ENCODE measurements around the gene AATF. TPM values are rescaled to one million over a fixed set of nuclear protein-coding genes. Genes with fewer than 3 reads are reported as not detected.
A peak's percentile ranks its signal among the peaks of the same experiment; 100 is the strongest.
"Not testable (repeated sequence)": the region's sequence is repeated elsewhere in the genome, so short reads cannot be mapped to it uniquely, and the experiment has no call there.

AATF gene
- total and polyA plus RNA-seq, 2 of the 8 experiments (the other 6 are each of a cell fraction or from before 2014, with no cell fraction given) = 20.1 to 62.8 TPM

DNA sequence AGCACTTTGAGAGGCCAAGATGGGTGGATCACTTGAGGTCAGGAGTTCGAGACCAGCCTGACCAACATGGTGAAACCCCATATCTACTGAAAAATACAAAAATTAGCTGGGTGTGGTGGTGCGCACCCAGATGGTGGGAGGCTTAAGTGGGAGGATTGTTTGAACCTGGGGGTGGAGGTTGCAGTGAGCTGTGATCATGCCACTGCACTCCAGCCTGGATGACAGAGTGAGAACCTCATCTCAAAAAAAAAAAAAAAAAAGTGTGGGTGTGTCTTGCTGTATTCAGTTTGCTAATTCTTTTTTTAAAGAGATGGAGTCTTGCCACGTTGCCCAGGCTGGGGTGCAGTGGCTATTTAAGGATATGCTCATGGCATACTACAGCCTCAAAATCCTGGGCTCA is 124.7 kb downstream of the AATF start:
- not testable (repeated sequence) for H2BK12ac ChIP-seq (ENCODE audit: low read depth, low read length); H4K5ac ChIP-seq (ENCODE audit: insufficient read length, low read depth, low read length); H3K36me3 ChIP-seq (ENCODE audit: control insufficient read depth in 2 of 4, insufficient read depth in 4 of 4, low read length in 3 of 4); H3K27ac ChIP-seq (ENCODE audit: low read depth, low read length); H4K91ac ChIP-seq (replicated peaks; ENCODE audit: insufficient read length, low read length); H2AK5ac ChIP-seq (ENCODE audit: low read depth, low read length); H2BK120ac ChIP-seq (replicated peaks; ENCODE audit: low read depth, low read length); H3K9ac ChIP-seq (replicated peaks in 1 of 4; ENCODE audit: extremely low read depth in 1 of 4, low read depth in 3 of 4, low read length in 3 of 4); FAIRE-seq; H2AFZ ChIP-seq (ENCODE audit: low read length); H3K27me3 ChIP-seq (replicated peaks in 1 of 4; ENCODE audit: control insufficient read depth in 3 of 4, extremely low read depth in 1 of 4, insufficient read depth in 3 of 4, low read length in 3 of 4); H3K18ac ChIP-seq (ENCODE audit: extremely low read depth, low read length); H3K79me1 ChIP-seq (ENCODE audit: low read depth, low read length); H3K4me3 ChIP-seq (ENCODE audit: extremely low read depth in 1 of 4, insufficient read depth in 2 of 4, low read depth in 3 of 4, low read length in 4 of 4); H3K79me2 ChIP-seq (ENCODE audit: control insufficient read depth in 1 of 2, insufficient read depth in 2 of 2, low read length in 2 of 2); H3K4me1 ChIP-seq (replicated peaks in 1 of 4; ENCODE audit: control insufficient read depth in 3 of 4, insufficient read depth in 4 of 4, low read length in 3 of 4); H3K23me2 ChIP-seq (ENCODE audit: low read depth, low read length); H3K4me2 ChIP-seq (ENCODE audit: insufficient read depth in 1 of 2, low read depth in 2 of 2, low read length in 2 of 2); H4K20me1 ChIP-seq (replicated peaks in 1 of 2; ENCODE audit: control insufficient read depth in 1 of 2, insufficient read depth in 2 of 2, low read length in 2 of 2); H3K56ac ChIP-seq (replicated peaks; ENCODE audit: insufficient read length, low read depth, low read length); H2BK20ac ChIP-seq (ENCODE audit: low read length); H2BK5ac ChIP-seq (ENCODE audit: low read depth, low read length); H3K4ac ChIP-seq (replicated peaks; ENCODE audit: insufficient read length, low read depth, low read length); H3K23ac ChIP-seq (ENCODE audit: insufficient read length); DNase-seq (ENCODE audit: low read depth in 1 of 2, low spot score in 2 of 2); H4K8ac ChIP-seq (ENCODE audit: extremely low read depth, insufficient read depth, low read length); H2BK15ac ChIP-seq (ENCODE audit: low read length); H3K9me3 ChIP-seq (ENCODE audit: insufficient read depth in 2 of 2, low read depth in 1 of 2, low read length in 1 of 2)
- POLR2A ChIA-PET (ENCODE audit: partially characterized antibody) = interaction anchor here (1.4 kb wide), 1 partner anchor 8 kb away, joined by 5 read pairs; no protein-coding TSS in a partner anchor
- CTCF ChIA-PET (ENCODE audit: partially characterized antibody) = interaction anchor here (1.0 to 2.6 kb wide), 2 partner anchors 8 to 15 kb away, joined by 3 to 11 read pairs; no protein-coding TSS in a partner anchor
- WGBS, 2 experiments (ENCODE audit: extremely low coverage in 1 of 2, insufficient coverage in 1 of 2, insufficient read length in 1 of 2, insufficient replicate concordance in 2 of 2, low coverage in 1 of 2, low lambda C conversion rate in 2 of 2, missing lambda C conversion rate in 1 of 2) = 89% methylated on average over 3 of the region's 3 CpGs; no CpG with 5 or more reads in 1 of the 2 experiments
- H3K14ac ChIP-seq (ENCODE audit: insufficient read length) = peak overlapping the region; percentile 80

All from H1 (cell line).